GM18907 (cell line): ENCODE results near the gene SLC5A11.
"Not testable (repeated sequence)": the region's sequence is repeated elsewhere in the genome, so short reads cannot be mapped to it uniquely, and the experiment has no call there.

Source experiments
- ATAC-seq: cut with Tn5 transposase; IDR thresholded peaks from one replicate; pipeline ENCODE4 v1.9.1; 2021; ENCODE audit warnings: mild to moderate bottlenecking, moderate library complexity; ENCODE audit not compliant: unreplicated experiment

The SLC5A11 gene, protein sequence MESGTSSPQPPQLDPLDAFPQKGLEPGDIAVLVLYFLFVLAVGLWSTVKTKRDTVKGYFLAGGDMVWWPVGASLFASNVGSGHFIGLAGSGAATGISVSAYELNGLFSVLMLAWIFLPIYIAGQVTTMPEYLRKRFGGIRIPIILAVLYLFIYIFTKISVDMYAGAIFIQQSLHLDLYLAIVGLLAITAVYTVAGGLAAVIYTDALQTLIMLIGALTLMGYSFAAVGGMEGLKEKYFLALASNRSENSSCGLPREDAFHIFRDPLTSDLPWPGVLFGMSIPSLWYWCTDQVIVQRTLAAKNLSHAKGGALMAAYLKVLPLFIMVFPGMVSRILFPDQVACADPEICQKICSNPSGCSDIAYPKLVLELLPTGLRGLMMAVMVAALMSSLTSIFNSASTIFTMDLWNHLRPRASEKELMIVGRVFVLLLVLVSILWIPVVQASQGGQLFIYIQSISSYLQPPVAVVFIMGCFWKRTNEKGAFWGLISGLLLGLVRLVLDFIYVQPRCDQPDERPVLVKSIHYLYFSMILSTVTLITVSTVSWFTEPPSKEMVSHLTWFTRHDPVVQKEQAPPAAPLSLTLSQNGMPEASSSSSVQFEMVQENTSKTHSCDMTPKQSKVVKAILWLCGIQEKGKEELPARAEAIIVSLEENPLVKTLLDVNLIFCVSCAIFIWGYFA

DNA sequence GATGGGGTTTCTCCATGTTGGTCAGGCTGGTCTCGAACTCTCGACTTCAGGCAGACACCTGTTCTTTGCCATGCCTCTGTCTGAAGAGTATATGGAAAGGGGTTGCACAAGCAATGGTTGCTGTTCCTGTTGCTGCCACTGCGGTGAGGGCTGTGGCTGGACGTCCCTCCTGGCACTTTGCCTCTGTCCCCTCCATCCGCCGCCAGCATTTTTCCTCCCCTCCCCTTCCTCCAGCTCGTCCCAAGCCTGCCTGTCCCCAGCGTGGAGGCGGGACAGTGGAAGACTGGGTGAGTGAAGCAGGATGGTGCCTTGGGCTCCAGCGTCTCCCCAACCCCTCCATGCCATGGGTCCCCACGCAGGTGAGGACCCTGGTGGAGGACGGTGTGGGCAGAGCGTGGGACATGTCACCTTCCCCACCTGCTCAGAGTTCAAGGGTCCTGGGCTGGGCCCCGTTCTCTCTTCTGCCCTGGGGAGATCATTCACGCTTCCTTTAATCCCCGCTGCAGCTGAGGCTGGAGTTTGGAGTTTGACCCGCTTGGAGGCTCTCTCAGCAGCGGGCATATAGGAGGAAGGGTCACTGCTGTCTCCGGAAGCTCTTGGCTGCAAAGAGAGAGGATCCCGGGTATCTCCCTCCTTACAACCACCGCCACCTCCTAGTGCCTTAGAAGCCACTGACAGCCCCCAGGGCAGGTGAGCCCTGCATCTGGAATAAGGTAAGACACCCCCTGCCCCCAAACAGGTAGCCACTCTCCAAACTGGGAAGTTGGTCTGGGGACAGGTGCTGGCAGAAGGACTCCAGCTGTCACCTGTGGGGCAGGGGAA lies at the start of gene SLC5A11:
SLC5A11 (plus strand) TSS at position 238 of the 822 bp plus-strand sequence. CDS start 12,681 bp downstream, outside the sequence.
- no peak for ATAC-seq

DNA sequence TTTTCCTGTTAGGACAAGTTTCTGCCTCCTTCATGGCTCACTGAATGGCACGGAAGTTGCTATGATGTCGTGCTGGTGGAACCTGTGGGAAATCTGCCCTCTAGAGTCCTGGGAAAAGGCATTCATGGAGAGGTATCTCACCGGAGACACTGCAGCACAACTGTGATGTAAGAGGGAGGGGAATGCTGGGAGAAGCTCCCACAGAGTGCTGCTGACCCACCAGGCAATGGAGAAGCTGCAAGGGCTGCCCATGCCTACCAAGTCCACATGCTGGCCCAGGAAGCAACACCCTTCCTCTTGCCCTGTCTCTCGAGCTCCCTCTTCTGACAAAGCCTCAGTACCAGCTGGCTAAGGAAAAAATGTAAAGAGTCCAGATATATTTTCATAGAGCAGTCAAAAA lies 45.2 kb upstream of the SLC5A11 start:
- ATAC-seq, result no peak

DNA sequence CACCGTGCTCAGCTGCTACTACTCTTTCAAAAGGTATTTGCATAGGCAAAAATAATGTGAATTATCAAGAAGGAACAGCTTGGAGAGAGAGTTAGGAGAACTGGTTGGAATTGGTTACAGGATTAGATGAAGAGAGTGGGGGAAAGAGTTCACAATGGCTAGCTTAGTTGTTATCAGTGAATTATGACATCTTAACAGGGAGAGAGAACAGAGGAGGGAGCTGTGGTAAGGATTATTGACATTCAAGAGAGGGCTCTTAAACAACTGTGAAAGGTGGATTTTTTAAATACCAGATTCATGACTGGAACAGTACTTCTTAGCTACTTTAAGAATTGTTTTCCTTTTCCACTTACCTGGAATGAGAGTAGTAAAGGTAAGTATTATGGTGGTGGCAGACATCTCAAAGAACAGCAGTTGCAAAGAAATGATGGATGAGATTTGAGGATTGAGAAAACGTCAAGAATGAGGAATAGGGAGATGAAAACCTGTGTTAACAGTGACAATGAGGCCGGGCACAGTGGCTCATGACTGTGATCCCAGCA lies 43.9 kb upstream of the SLC5A11 start:
- ATAC-seq, result no peak

DNA sequence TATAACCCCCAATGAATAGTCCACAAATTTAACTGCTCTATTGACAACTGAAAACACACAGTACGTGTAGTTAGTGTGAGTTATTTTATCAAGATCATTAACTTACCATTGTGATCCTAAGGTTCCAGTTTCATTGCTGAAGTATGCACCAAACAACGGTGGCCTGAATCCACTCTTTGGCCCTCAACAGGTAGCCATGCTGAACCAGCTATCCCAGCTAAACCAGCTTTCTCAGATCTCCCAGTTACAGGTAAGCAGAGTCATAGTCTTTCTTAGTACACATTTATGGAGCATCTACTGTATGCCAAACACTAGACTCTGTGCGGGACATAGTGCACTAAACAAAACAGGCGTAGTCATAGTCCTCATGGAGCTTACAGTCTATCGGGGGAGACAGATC lies 40.3 kb upstream of the SLC5A11 start:
- ATAC-seq, result no peak

DNA sequence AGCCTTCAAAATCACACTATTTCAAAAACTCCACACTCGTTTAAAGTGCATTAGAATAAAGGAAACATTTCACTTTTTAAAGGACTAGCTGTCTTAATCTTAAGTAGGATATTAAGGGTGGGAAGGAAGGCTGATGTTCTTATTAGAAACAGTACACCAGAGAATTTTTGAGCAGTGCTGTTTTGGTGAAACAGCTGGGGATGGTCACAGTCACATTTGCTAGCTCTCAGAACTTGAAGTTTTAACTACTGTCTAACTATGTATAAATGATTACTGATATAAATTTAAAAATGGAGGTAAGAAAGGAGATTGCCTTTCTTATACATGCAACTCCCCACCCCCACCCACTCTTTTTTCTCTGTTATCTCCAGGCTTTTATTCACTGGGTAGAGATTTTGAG lies 38.5 kb upstream of the SLC5A11 start:
- no peak for ATAC-seq

DNA sequence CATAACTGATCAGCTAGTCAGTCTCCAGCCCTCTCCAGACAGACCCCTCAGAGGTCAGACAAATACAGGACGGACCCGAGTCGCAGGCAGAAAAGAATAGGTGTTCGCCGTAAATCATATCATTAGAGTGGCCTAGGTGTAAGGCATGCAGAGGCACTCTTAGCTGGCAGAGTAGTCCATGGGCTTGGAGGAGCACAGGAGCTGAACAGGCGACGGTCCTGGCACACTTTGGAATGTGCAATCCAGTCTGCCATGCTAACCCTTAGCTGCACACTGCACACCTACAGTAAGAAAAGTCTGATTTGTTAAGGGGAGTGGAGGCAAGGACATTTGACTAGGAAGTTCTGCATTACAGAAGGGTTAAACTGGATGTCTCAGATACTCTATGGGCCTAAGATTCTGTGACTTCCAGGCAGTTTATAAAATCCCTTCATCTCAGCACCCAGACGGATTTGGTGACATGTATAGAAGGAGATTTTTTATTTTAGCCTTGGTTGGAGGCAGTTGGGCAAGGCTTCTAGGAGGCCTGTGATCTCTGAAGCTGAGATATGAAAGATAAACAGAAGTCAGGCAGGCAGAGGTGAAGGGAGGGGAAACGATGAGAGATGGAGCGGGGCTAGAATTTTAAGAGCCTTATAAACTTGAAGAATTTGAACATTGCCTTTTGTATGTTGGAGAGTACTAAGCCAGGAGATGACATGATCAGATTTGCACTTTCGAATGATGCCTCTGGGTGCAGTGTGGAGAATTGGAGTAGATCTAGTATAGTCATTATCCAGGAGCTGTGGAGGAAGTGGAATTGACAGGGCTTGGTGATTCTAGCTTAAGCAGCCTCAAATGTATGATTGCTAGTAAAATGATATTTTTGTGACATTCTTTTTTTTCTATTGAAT lies 34.6 kb upstream of the SLC5A11 start:
- no peak for ATAC-seq

DNA sequence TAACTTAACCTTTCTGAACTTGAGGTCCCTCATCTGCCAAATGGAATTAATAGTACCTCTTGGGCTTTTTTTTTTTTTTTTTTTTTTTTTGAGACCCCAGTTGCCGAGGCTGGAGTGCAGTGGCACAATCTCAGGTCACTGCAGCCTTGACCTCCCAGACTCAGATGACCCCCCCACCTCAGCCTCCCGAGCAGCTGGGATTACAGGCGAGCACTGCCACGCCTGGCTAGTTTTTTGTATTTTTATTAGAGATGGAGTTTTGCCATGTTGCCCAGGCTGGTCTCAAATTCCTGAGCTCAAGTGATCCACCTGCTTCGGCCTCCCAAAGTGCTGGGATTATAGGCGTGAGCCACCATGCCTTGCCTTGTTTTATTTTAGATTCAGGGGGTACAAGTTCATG lies 33.0 kb upstream of the SLC5A11 start:
- ATAC-seq, result not testable (repeated sequence)

DNA sequence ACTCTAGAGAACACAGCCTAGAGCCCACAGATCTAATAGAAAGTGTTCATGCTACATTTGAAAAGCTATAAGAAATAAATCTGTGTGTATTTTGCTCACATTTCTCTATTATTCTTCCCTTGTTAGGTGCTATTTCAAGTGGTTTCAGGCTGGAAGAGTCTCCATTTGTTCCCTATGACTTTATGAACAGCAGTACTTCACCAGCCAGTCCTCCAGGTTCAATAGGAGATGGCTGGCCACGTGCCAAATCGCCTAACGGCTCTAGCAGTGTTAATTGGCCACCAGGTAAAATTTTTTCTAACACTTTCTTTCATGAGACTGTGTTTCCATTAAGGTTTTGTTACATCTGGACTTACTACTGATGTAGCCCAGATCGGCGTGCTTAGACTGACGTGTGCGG lies 30.7 kb upstream of the SLC5A11 start:
- ATAC-seq, result no peak

DNA sequence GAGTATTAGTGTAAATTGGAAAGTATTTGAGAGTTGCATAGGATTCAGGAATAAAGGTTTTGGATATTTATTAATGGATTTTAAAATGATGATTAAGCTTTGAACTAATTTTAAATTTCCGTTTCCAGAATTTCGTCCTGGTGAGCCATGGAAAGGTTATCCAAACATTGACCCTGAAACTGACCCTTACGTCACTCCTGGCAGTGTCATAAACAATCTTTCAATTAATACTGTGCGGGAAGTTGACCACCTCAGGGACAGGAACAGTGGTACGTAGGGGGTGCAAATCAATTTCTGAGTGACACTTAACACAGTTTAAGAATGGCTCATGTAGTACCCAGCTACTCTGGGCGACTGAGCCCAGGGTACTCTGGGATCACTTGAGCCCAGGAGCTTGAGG lies 29.1 kb upstream of the SLC5A11 start:
- ATAC-seq, result no peak

DNA sequence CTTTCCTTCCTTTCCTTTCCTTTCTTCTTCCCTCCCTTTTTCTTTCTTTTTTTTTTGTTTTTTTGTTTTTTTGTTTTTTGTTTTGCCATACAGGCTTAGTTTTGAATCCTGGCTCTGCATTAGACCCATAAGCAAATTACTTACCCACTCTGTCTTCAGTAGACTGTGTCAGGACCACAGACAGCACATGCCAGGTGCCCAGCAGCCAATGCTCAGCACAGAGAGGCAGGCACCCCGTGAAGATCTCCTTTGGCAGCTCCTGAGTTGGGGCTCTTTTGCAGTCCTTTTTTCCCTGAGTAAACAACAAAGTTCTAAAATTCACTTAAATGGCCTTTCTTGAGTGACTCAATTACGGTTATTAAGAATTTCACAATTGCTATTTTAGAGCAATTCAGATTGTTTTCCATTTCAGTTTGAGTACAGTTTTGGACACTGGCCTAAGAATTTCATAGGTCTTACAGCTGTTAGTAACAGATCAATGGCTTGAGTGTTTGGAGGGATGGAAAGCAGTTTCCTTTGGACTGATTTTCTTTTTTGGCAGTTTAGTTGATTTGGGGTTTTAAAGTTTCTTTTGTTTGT lies 26.2 kb upstream of the SLC5A11 start:
- no peak for ATAC-seq

DNA sequence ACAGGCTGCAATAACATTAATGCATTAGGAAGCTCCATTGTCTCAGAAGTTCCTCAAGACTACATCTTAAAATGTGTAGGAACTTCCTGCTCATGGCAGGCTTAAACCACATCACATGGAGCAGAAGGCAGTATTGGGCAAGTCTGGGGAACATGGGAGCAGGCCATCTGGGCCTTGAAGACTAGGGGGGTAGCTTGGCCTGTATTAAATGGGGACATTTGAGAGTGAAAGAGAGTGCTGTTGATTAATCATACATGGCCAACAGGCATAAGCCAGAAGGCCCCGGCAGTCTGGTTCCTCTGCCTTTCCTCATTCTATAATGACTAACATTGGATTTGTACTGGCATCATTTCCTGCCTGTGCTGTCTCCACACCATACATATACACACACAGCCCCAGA lies 25.2 kb upstream of the SLC5A11 start:
- no peak for ATAC-seq

DNA sequence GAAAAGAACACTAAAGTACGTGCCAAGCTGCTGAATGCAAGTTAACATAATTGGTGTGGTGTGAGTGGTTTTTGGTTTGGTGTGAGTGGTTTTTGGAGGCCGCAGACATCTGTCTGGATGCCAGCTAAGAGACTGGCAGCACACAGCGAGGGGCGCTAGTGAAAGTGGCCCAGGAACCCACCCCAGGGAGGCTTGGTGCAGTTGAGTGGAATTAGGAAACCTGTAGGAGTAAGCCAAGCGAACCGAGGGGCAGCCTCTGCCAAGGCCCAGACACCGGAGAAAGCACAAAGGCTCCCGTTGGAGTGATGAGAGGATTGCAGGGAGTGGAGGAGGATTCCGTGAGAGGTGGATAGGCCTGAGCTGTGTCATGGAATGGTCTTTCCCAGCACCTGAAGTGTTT lies 24.6 kb upstream of the SLC5A11 start:
- no peak for ATAC-seq

DNA sequence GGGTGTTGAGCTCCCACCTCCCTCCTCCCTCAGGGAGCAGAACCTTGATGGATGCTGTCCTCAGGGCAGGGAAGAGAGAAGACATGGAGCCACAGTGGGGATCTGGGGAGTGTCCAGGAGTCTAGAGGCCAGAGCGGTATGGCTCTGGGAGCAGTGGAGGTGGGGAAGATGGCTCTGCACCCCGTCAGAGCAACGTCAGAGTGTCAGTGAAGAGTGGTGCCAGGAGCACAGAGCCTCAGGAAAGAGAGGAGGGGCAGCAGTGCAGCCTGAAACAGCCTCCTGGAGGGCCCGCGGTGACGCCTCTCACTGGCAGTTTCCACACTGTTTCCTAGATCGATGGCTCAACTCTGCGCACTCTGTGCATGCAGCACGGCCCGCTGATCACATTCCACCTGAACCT lies 23.2 kb upstream of the SLC5A11 start:
- ATAC-seq, result no peak

DNA sequence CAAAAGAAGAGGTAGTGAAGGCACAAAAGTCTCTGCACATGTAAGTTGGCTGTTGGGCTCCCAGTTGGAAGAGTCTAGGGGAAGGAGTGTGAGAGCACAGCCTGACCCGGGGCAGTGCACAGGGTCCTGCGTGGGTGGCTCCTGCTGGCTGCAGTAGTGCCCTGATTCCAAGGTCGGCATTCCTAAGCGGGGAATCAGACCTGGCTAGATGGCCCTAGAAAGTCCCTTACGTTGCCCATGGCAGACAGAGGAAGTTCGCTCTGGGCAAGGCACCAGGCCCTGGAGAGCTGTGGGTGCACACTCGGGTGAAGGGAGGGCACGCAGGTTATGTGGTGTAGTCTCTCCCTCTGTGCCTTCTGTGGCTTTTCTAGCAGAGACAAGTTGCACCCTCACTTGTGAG lies 22.8 kb upstream of the SLC5A11 start:
- ATAC-seq, result no peak

DNA sequence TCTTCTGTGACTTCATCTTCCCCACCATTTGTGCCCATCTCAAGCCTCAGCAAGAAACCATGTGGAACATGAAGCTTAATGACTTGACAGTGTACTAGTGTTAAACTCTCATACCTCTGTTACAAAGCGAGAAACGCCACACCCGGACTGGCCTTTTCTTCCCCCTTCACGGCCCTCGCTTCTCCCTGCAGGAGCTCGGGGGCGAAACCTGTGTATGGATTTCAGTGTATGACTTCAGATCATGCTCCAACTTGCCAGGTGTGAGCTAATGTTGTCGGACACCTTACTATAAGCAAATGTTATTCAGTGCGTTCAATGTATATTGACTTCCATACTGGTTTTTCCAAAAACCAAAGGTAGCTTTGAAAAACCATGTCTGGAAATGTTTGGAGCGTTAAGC lies 20.1 kb upstream of the SLC5A11 start:
- ATAC-seq, result no peak

DNA sequence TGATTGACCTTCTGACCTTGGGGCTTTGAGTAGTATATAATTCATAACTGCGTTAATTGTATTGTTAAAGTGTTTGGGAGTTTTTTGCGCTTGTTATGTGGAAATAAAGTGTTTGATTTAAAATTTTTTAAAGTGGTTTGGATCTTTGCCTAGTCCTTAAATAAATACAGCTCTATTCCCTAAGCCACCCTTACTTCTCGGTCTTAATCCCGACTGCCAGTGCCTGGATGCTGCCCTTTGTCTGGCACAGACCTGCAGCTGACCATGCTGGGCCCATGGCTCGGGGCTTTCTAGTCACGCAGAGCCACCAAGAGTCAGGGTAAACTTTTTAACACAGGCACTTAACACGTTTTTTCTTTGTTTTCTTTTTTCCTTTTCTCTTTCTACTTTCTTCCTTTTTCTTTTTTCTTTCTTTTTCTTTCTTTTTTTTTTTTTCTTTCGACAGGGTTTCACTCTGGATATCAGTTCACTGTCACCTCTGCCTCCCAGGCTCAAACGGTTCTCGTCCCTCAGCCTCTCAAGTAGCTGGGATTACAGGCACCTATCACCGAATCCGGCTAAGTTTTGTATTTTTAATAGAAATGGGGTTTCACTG lies 19.6 kb upstream of the SLC5A11 start:
- no peak for ATAC-seq

DNA sequence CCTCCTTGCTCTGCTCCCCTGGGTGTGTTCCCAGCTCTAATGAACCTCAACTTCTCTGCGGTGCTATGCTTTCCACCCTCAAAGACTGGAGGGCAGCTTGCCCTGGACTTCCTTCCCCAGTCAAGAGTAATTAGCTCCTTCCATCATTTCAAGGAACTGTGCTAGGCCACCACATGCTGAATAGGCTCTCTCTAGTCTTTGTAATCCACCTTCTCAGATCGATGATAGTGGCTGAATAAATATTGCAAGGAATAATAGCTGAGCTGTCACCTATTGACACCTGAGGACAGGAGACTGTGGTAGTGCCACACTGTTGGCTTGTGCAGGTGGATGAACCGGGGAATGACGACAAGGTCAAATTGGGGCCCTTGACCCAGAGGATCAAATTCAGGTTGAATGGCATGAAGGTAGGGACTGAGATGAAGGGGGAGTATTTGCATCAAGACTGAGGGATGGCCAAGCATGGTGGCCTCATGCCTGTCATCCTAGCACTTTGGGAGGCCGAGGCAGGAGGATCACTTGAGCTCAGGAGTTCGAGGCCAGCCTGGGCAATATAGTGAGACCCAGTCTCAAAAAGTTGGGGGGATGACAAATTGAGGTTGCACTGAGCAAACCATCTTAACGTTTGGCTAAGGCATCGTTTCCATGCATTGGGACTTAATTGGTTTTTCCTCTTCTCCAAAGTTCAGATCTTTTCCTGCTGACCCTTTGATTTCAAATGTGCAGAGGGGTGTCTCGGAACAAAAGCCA lies 18.8 kb upstream of the SLC5A11 start:
- no peak for ATAC-seq

DNA sequence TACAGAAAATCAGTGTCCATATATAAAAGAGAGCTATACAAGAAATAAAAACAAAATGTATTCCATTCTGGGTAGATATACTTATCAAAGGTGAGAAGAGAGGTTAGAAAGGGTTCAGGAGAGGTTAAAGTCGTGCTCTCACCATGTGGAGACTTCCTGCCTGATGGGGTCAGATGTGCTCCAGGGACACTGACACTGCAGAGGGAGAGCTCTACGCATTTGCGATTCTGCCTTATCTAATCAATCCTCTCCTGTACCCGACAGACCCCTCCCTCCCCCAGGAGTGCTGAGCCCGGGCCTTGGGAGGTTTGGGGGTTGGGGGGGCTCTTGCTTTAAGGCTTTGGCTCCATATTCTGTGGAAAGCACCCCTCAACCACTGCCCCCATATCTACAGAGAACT lies 16.6 kb upstream of the SLC5A11 start:
- ATAC-seq, result no peak

DNA sequence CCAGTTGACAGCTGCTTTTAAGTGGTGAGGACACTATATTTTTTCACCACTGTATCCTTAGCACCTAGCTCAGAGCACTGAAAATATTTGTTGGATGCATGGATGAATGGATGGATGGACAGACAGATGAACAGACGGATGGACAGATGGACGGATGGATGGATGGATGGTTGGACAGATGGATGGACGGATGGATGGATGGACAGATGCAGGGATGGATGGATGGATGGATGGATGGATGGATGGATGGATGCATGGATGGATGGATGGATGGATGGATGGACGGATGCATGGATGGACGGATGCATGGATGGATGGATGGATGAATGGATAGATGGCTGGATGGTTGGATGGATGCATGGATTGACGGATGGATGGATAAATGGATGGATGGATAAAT lies 12.4 kb upstream of the SLC5A11 start:
- ATAC-seq, result no peak
